Uterus (tissue), 4 donors: Measurements from ENCODE around the gene AP2B1. TPM values are rescaled to one million over a fixed set of nuclear protein-coding genes. Genes with fewer than 3 reads are reported as not detected.

Experiments used
- DNase-seq, 2 donors: peaks; one replicate each; pipeline ENCODE4 v3.0.0-alpha.2; 2019 to 2020
- H3K27ac ChIP-seq, 2 donors: fragments of 200-600 bp; sonication (generic); 1 replicate in 1 of 2; 2 replicates in 1 of 2; pipeline ENCODE4 v1.5.1; 2016 to 2018
- H3K27me3 ChIP-seq, 2 donors: fragments of 200-600 bp; sonication (generic); one replicate each; pipeline ENCODE4 v1.5.1; 2018 to 2019; ENCODE audit warnings: control low read depth in 1 of 2
- H3K36me3 ChIP-seq, 2 donors: fragments of 200-600 bp; sonication (generic); one replicate each; pipeline ENCODE4 v1.5.1; 2019; ENCODE audit warnings: control low read depth in 1 of 2
- H3K4me1 ChIP-seq, 2 donors: fragments of 200-600 bp; sonication (generic); one replicate each; pipeline ENCODE4 v1.5.1; 2018 to 2019; ENCODE audit warnings: control low read depth in 1 of 2
- H3K4me3 ChIP-seq, 2 donors: fragments of 200-600 bp; sonication (generic); 1 replicate in 1 of 2; 2 replicates in 1 of 2; pipeline ENCODE4 v1.5.1; 2018 to 2019; ENCODE audit warnings: mild to moderate bottlenecking in 1 of 2
- H3K9me3 ChIP-seq, 2 donors: fragments of 200-600 bp; sonication (generic); one replicate each; pipeline ENCODE4 v1.5.1; 2019; ENCODE audit warnings: control low read depth in 1 of 2
- POLR2A ChIP-seq, 2 donors: fragments of 450-650 bp; IDR thresholded peaks; one replicate each; pipeline ENCODE4 v1.6.1; 2016; ENCODE audit warnings: antibody characterized with exemption in 2 of 2, mild to moderate bottlenecking in 1 of 2, moderate library complexity in 1 of 2
- intact Hi-C: fragments of 100-400 bp; cut with DNase I; formaldehyde crosslinking; loops from one replicate; pipeline ENCODE4 v1.15.1; 2023; ENCODE audit warnings: low total_unique reads
- total RNA-seq, 4 donors: library from RNA; depleted of rRNA in 3 of 4; stranded (reverse); fragments of >200 nt in 3 of 4; gene quantifications; one replicate each; pipeline versions ENCODE4 v1.1.0 to v1.2.4, GENCODE V29; 2014 to 2023
- TF ChIP-seq, protein P1 (sequence below), 4 experiments: fragments of 200-600 bp in 2 of 4; fragments of 450-650 bp in 2 of 4; sonication (generic) in 2 of 4; IDR thresholded peaks; one replicate each; pipeline ENCODE4 v1.5.1; 2016 to 2019; ENCODE audit warnings: antibody characterized with exemption in 4 of 4, mild to moderate bottlenecking in 2 of 4, moderate library complexity in 1 of 4
- donor health status: DM: yes; HTN: yes; CAD: no.

The AP2B1 gene
- total RNA-seq, 4 donors from 2014 or later: 40.7 to 124 (median 61.5) TPM

GRCh38 chr17:35641032-35641431, 53.9 kb downstream of the AP2B1 start:
- Histone ChIP-seq H3K9me3 (no peaks in the 10 kb centered on the region), H3K4me1 (no peaks in the 10 kb centered on the region), H3K27me3 (no peaks in the 10 kb centered on the region), H3K36me3 (no peaks in the 10 kb centered on the region), H3K27ac (no peak overlapping the region), H3K4me3 (no peak overlapping the region)
- TF ChIP-seq, protein P1, sequence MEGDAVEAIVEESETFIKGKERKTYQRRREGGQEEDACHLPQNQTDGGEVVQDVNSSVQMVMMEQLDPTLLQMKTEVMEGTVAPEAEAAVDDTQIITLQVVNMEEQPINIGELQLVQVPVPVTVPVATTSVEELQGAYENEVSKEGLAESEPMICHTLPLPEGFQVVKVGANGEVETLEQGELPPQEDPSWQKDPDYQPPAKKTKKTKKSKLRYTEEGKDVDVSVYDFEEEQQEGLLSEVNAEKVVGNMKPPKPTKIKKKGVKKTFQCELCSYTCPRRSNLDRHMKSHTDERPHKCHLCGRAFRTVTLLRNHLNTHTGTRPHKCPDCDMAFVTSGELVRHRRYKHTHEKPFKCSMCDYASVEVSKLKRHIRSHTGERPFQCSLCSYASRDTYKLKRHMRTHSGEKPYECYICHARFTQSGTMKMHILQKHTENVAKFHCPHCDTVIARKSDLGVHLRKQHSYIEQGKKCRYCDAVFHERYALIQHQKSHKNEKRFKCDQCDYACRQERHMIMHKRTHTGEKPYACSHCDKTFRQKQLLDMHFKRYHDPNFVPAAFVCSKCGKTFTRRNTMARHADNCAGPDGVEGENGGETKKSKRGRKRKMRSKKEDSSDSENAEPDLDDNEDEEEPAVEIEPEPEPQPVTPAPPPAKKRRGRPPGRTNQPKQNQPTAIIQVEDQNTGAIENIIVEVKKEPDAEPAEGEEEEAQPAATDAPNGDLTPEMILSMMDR (IDR thresholded peaks at IDR 0.05): no peak
- TF ChIP-seq POLR2A (IDR thresholded peaks at IDR 0.05): no peak
- DNase-seq: no peak
- intact Hi-C loops: no loop called here

DNA sequence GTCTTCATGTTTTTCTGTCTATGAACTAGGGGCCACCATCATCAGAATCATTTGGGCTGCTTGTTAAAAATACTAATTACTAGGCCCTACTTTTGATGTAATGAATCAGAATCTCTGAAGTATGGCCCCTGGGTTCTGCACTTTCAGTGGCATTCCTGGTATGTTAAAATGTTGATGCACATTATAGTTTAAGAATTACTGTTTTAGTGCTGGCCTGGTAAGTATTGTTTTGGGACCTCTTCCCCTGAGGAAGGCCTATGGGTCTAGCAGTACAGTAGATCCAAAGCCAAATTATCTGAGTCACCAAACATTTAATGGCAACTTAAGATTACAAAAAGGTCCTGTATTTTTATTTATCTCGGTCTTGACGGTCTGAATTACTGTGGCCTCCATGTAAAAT, 58.8 kb downstream of the AP2B1 start:
- Histone ChIP-seq H3K27ac (no peak overlapping the region), H3K27me3 (no peaks in the 10 kb centered on the region), H3K36me3 (no peaks in the 10 kb centered on the region), H3K4me3 (no peak overlapping the region), H3K9me3 (no peaks in the 10 kb centered on the region), H3K4me1 (no peaks in the 10 kb centered on the region)
- intact Hi-C loops: no loop called here
- DNase-seq: no peak
- TF ChIP-seq, protein P1 (IDR thresholded peaks at IDR 0.05): no peak
- TF ChIP-seq POLR2A (IDR thresholded peaks at IDR 0.05): no peak

DNA sequence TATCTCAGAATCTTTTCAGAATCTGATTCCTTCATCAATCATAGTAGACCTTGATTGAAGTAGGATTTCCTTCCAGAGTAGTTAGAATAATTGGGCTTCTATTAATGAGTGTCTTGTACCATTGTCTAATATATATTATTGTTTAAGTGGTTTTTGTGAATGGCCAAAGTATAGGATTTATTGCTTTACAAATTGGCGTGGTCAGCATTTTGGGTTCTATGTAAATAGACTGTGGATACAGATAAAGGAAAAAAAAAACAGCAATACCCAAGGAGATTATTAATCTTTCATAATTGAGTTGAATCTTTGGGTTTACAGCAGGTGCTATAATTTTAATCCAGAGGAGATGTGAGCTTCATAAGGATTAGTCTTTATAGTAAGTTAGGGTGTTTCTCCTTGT, 64.3 kb downstream of the AP2B1 start:
- no peak overlapping the region for H3K27ac ChIP-seq
- TF ChIP-seq, protein P1 (IDR thresholded peaks at IDR 0.05): no peak
- no peak for TF ChIP-seq POLR2A (IDR thresholded peaks at IDR 0.05)
- no peak for DNase-seq
- H3K27me3 ChIP-seq: no peaks in the 10 kb centered on the region
- H3K4me1 ChIP-seq: no peaks in the 10 kb centered on the region
- intact Hi-C loops: no loop called here
- H3K9me3 ChIP-seq: no peaks in the 10 kb centered on the region
- H3K4me3 ChIP-seq: no peak overlapping the region
- H3K36me3 ChIP-seq: no peaks in the 10 kb centered on the region

DNA sequence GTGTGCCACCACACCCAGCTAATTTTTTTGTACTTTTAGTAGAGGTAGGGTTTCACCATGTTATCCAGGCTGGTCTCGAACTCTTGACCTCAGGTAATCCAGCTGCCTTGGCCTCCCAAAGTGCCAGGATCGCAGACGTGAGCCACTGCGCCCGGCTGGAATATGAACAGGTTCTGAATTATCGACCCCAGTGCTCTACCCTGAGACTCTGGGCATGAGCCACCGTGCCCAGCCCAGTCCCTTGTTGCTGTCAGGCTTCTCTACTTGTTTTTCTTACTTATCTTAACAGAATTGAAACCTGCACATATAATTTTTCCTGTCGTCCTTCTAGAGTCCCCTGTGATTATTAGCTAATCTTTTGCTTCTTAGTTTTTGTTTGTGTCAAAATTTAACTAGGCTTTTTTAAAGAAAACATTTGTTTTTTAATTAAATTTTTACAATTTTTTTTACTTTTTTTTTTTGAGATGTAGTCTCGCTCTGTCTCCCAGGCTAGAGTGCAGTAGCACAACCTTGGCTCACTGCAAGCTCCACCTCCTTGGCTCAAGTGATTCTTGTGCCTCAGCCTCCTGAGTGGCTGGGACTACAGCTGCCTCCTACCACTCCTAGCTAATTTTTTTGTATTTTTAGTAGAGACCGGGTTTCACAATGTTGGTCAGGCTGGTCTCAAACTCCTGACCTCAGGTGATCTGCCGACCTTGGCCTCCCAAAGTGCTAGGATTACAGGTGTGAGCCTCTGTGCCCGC, 66.7 kb downstream of the AP2B1 start:
- Histone ChIP-seq H3K4me3 (no peak overlapping the region), H3K27me3 (no peaks in the 10 kb centered on the region), H3K9me3 (no peaks in the 10 kb centered on the region), H3K4me1 (no peaks in the 10 kb centered on the region), H3K36me3 (no peaks in the 10 kb centered on the region), H3K27ac (no peak overlapping the region)
- no peak for DNase-seq
- TF ChIP-seq, protein P1 (IDR thresholded peaks at IDR 0.05): no peak
- no peak for TF ChIP-seq POLR2A (IDR thresholded peaks at IDR 0.05)
- intact Hi-C loops: no loop called here

DNA sequence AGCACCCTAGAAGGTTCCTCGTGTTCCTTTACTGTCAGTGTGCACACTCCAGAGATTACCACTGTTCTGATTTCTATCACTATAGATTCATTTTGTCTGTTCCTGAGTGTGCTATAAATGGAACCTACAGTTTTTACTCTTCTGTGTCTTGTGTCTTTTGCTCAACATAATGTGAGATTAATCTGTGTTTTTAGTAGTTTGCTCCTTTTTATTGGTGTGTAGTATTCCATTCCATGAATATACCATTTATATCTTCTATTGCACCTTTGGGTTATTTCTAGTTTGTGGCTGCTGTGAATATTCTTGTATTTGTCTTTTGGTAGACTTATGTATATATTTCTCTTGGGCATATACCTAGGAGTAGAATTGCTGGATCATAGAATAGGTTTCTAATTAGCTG, 68.2 kb downstream of the AP2B1 start:
- H3K9me3 ChIP-seq: no peaks in the 10 kb centered on the region

More for the DNA sequence above, 68.2 kb downstream of the AP2B1 start:
- Histone ChIP-seq H3K27me3 (no peaks in the 10 kb centered on the region), H3K4me1 (no peaks in the 10 kb centered on the region), H3K4me3 (no peak overlapping the region), H3K27ac (no peak overlapping the region), H3K36me3 (no peaks in the 10 kb centered on the region)
- no peak for DNase-seq
- intact Hi-C loops: no loop called here
- no peak for TF ChIP-seq POLR2A (IDR thresholded peaks at IDR 0.05)
- TF ChIP-seq, protein P1 (IDR thresholded peaks at IDR 0.05): no peak
